GM12878 (cell line): Measurements from ENCODE around the gene ANKRD44. TPM values are rescaled to one million over a fixed set of nuclear protein-coding genes. Genes with fewer than 3 reads are reported as not detected.

Source experiments
- ATAC-seq: fragments of 200-7000 bp; cut with Tn5 transposase; 3 replicates; pipeline ENCODE4 v1.9.1; 2020; ENCODE audit warnings: mild to moderate bottlenecking, moderate library complexity
- BruUV-seq: library from RNA; stranded (reverse); fragments of 400-500 nt; replicated peaks from 2 replicates; lab custom pipeline; 2021; lab: Mats Ljungman, UMichigan
- CTCF ChIA-PET: fragments of 300-600 bp; sonication (Branson Sonifier 250); formaldehyde crosslinking; extraction: SDS; loops from one replicate; lab custom pipeline; 2021; ENCODE audit warnings: inconsistent platforms; lab: Yijun Ruan, JAX
- POLR2A ChIA-PET: fragments of 350-600 bp; formaldehyde crosslinking; extraction: SDS; loops from one replicate; lab custom pipeline; 2021; ENCODE audit warnings: inconsistent platforms; lab: Charles Lee
- RAD21 ChIA-PET: fragments of 300-600 bp; sonication (Branson Sonifier 250); formaldehyde crosslinking; loops from one replicate; lab custom pipeline; 2023; ENCODE audit warnings: antibody characterized with exemption; ENCODE audit not compliant: unreplicated experiment; lab: Charles Lee
- SMC1A ChIA-PET: fragments of 300-600 bp; sonication (Branson Sonifier 250); formaldehyde crosslinking; loops from one replicate; lab custom pipeline; 2023; ENCODE audit not compliant: unreplicated experiment, uncharacterized antibody; lab: Charles Lee
- DNase-seq: peaks from one replicate; pipeline ENCODE4 v3.0.0-alpha.2; 2011; ENCODE audit warnings: low read depth, low spot score
- FAIRE-seq: peaks from 3 replicates; lab custom pipeline; 2011; peaks lifted over from hg19 to GRCh38; lab: Jason Lieb, UNC
- H2AFZ ChIP-seq: 2 replicates; pipeline ENCODE4 v1.6.0; 2011; ENCODE audit warnings: low read depth, low read length, control low read depth; ENCODE audit not compliant: control insufficient read depth
- H3K27ac ChIP-seq: 2 replicates; pipeline ENCODE4 v1.5.1; 2011; ENCODE audit warnings: control low read depth; ENCODE audit not compliant: control insufficient read depth, insufficient read depth
- H3K27me3 ChIP-seq, 2 experiments: replicated peaks in 1 of 2; 2 replicates each; pipeline versions ENCODE4 v1.6.0 to v1.6.1; 2011; ENCODE audit warnings: low read length in 1 of 2; ENCODE audit not compliant: control insufficient read depth in 2 of 2, insufficient read depth in 2 of 2
- H3K36me3 ChIP-seq, 2 experiments: 2 replicates each; pipeline ENCODE4 v1.5.1; 2011; ENCODE audit warnings: low read length in 1 of 2; ENCODE audit not compliant: control insufficient read depth in 2 of 2, insufficient read depth in 2 of 2
- H3K4me1 ChIP-seq: 2 replicates; pipeline ENCODE4 v1.6.1; 2011; ENCODE audit warnings: mild to moderate bottlenecking, low read length, moderate library complexity, mixed read lengths; ENCODE audit not compliant: control insufficient read depth, insufficient read depth
- H3K4me2 ChIP-seq: 2 replicates; pipeline ENCODE4 v1.6.0; 2011; ENCODE audit warnings: control low read depth; ENCODE audit not compliant: control insufficient read depth, insufficient read depth
- H3K4me3 ChIP-seq: fragments of 200-600 bp; sonication (generic); 2 replicates; pipeline ENCODE4 v1.5.1; 2016
- H3K79me2 ChIP-seq: 2 replicates; pipeline ENCODE4 v1.6.0; 2011; ENCODE audit warnings: low read length; ENCODE audit not compliant: control insufficient read depth, insufficient read depth
- H3K9ac ChIP-seq: 2 replicates; pipeline ENCODE4 v1.8.0; 2011; ENCODE audit warnings: low read length, control low read depth, mixed read lengths; ENCODE audit not compliant: control insufficient read depth, insufficient read depth
- H3K9me3 ChIP-seq: replicated peaks from 3 replicates; pipeline ENCODE4 v1.5.1; 2011; ENCODE audit warnings: mild to moderate bottlenecking, low read length; ENCODE audit not compliant: control insufficient read depth, insufficient read depth
- H4K20me1 ChIP-seq: 2 replicates; pipeline ENCODE4 v1.6.0; 2011; ENCODE audit not compliant: control insufficient read depth, insufficient read depth
- CEBPB ChIP-seq, 2 experiments: fragments of 150-350 bp in 1 of 2; IDR thresholded peaks; 2 replicates each; pipeline ENCODE4 v1.6.1; 2012 to 2014; ENCODE audit warnings: low read depth in 2 of 2, low read length in 2 of 2, borderline replicate concordance in 1 of 2, inconsistent platforms in 1 of 2
- DPF2 ChIP-seq: fragments of 450-650 bp; IDR thresholded peaks from 2 replicates; pipeline ENCODE4 v1.6.1; 2017; ENCODE audit warnings: mild to moderate bottlenecking
- HCFC1 ChIP-seq: fragments of 150-350 bp; IDR thresholded peaks from 2 replicates; pipeline ENCODE4 v1.6.1; 2014; ENCODE audit warnings: low read length
- MEF2A ChIP-seq: IDR thresholded peaks from 2 replicates; pipeline ENCODE4 v1.6.1; 2011; ENCODE audit warnings: low read depth, mild to moderate bottlenecking, low read length, moderate library complexity; ENCODE audit not compliant: insufficient read depth
- NBN ChIP-seq: fragments of 450-650 bp; IDR thresholded peaks from 2 replicates; pipeline ENCODE4 v1.6.1; 2016
- PAX5 ChIP-seq: IDR thresholded peaks from 2 replicates; pipeline ENCODE4 v1.6.1; 2011; ENCODE audit warnings: low read depth, low read length, borderline replicate concordance
- PAX8 ChIP-seq: fragments of 450-650 bp; IDR thresholded peaks from 2 replicates; pipeline ENCODE4 v1.6.1; 2017; ENCODE audit warnings: mild to moderate bottlenecking, moderate library complexity
- RAD51 ChIP-seq: fragments of 450-650 bp; IDR thresholded peaks from 2 replicates; pipeline ENCODE4 v1.6.1; 2016; ENCODE audit warnings: moderate library complexity, mild to moderate bottlenecking, inconsistent platforms
- SMARCA5 ChIP-seq: fragments of 450-650 bp; IDR thresholded peaks from 2 replicates; pipeline ENCODE4 v1.6.1; 2017; ENCODE audit warnings: mild to moderate bottlenecking
- YY1 ChIP-seq: IDR thresholded peaks from 2 replicates; pipeline ENCODE4 v1.6.1; 2011; ENCODE audit warnings: low read depth, mild to moderate bottlenecking, low read length
- ZZZ3 ChIP-seq: IDR thresholded peaks from 2 replicates; pipeline ENCODE4 v1.6.1; 2011; ENCODE audit warnings: low read depth; ENCODE audit not compliant: control insufficient read depth, insufficient read length
- WGBS: methylation state at CpG from one replicate; pipeline ENCODE4 v1.1.6; 2016; ENCODE audit warnings: low lambda C conversion rate; ENCODE audit not compliant: insufficient replicate concordance, insufficient coverage; ENCODE audit errors: missing lambda C conversion rate; 5-methylcytosine and 5-hydroxymethylcytosine counted together
- in situ Hi-C: fragments of 300-500 bp; cut with MboI; formaldehyde crosslinking; loops from 9 replicates; pipeline ENCODE4 v1.14.3; 2018; ENCODE audit warnings: mixed read lengths
- intact Hi-C: fragments of 100-400 bp; cut with micrococcal nuclease; formaldehyde crosslinking; loops from one replicate; pipeline ENCODE4 v1.14.2; 2022; ENCODE audit not compliant: unreplicated experiment
- polyA plus RNA-seq, 11 experiments: library from polyadenylated mRNA; depleted of rRNA in 4 of 11; unstranded in 6 of 11; stranded (reverse) in 5 of 11; fragments of >200 nt; fragmentation: Nextera tagmentation in 4 of 11; fragmentation: Illumina TruSeq in 1 of 11; extraction: Ambion mirVana in 4 of 11; extraction: Trizol in 1 of 11; gene quantifications; 1 replicate in 1 of 11; 2 replicates in 10 of 11; pipeline versions ENCODE4 v1.2.1 to v1.2.3, GENCODE V29; 2011 to 2016; ENCODE audit warnings: inconsistent platforms in 2 of 11, missing spikeins in 2 of 11, low read depth in 1 of 11
- total RNA-seq, 4 experiments: library from RNA; depleted of rRNA in 3 of 4; stranded (reverse); fragments of >200 nt in 3 of 4; fragmentation: Illumina TruSeq in 1 of 4; extraction: Trizol in 1 of 4; gene quantifications; 2 replicates each; pipeline versions ENCODE4 v1.2.1 to v1.2.3, GENCODE V29; 2013 to 2021

Gene ANKRD44
- total and polyA plus RNA-seq, 10 of the 15 experiments (the other 5 are each of a cell fraction or from before 2014, with no cell fraction given), result 19.1 to 99.1 (median 59.6) TPM

DNA sequence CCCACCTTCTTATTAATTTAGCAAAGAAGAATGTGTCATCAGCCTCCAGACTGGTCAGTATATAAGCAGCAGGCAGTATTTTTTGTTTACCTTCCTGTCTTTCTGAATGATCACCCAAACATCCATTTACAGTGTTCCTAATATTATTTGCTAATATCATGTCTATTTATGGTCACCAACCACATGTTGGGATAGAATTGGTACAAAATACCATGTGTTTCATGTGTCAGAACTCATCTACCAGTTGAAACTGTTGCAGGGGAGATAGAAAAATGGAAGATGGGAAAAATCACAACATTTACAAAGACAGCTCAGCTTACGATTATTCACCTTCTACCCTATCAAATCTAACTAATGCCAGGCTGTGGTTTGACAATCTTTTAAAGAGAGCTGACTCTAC lies 66.2 kb downstream of the ANKRD44 start:
- H3K9ac ChIP-seq, result no peak overlapping the region
- intact Hi-C loops (no loop called here), in situ Hi-C loops (no loop called here)
- no peaks in the 10 kb centered on the region for H3K27me3 ChIP-seq
- H3K4me1 ChIP-seq, result peaks cover 31% of the 10 kb centered on the region
- POLR2A ChIA-PET, result interaction anchor here (0.8 to 1.9 kb wide), 8 partner anchors 8 to 58 kb away, joined by 3 to 8 read pairs (median 4); no protein-coding TSS in a partner anchor
- no peak overlapping the region for H3K4me3 ChIP-seq
- H2AFZ ChIP-seq, result no peak overlapping the region
- no peak for ATAC-seq
- CTCF ChIA-PET, result interaction anchor here (0.9 to 1.8 kb wide), 10 partner anchors 9 to 53 kb away, joined by 3 to 6 read pairs (median 3); no protein-coding TSS in a partner anchor
- no peak overlapping the region; the same call in 1 of the 2 replicates for H3K4me2 ChIP-seq
- peaks cover 2% of the 10 kb centered on the region; the same call in 2 of the 3 replicates for H3K9me3 ChIP-seq
- FAIRE-seq, result no peak
- RAD21 ChIA-PET, result interaction anchor here (0.6 to 3.5 kb wide), 7 partner anchors 11 to 91 kb away, joined by 3 to 11 read pairs (median 4); no protein-coding TSS in a partner anchor
- SMC1A ChIA-PET, result interaction anchor here (1.0 to 5.3 kb wide), 12 partner anchors 12 to 65 kb away, joined by 3 to 66 read pairs (median 4); no protein-coding TSS in a partner anchor
- H3K27ac ChIP-seq, result no peak overlapping the region; the same call in 1 of the 2 replicates
- 95% methylated on average over 1 of the region's 1 CpG for WGBS
- no peak for TF ChIP-seq RAD51
- TF ChIP-seq PAX5, result no peak
- TF ChIP-seq YY1, result no peak
- TF ChIP-seq SMARCA5, result no peak
- TF ChIP-seq CEBPB (IDR thresholded peaks at IDR 0.05; ENCODE audit: borderline replicate concordance in 1 of 2, low read depth in 2 of 2, low read length in 2 of 2), result no peak
- no peak for TF ChIP-seq MEF2A
- no peak for TF ChIP-seq ZZZ3
- TF ChIP-seq PAX8, result no peak
- no peak for TF ChIP-seq DPF2
- no peak for TF ChIP-seq NBN
- TF ChIP-seq HCFC1, result no peak
- DNase-seq, result no peak
- no peaks in the 10 kb centered on the region for H4K20me1 ChIP-seq
- no TSS peak for BruUV-seq
- peaks cover 0 to 3% of the 10 kb centered on the region in 2 experiments; a peak in 3 of 4 replicates for H3K36me3 ChIP-seq
- peaks cover 93% of the 10 kb centered on the region for H3K79me2 ChIP-seq
